GM12801 (cell line): Measurements from ENCODE around the gene ARHGEF11.

Experiments used
- TF ChIP-seq, protein P1 (sequence below): IDR thresholded peaks from one replicate; pipeline ENCODE4 v1.5.1; 2011; ENCODE audit warnings: control low read depth; ENCODE audit not compliant: insufficient read length; ENCODE audit errors: extremely low read depth

The ARHGEF11 gene

DNA sequence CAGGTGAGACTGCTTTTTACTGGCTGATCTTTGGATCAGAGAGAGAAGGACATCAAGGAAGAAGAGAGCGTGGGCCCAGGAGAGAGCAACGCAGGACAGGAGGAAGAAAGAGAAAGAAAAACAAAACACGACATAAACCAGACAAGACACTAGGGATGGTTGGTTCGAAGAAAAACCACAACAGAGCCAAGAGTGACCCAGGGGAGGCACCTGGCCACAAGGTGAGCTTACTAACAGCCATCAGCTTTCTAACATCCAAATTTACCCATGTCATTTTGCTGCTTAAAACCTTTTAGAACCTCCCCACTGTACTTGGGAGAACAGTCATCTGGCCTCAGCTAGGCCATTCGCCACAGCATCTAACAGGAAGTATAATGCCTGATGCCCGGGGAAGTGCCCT lies 57.8 kb downstream of the ARHGEF11 start:
- TF ChIP-seq, protein P1, sequence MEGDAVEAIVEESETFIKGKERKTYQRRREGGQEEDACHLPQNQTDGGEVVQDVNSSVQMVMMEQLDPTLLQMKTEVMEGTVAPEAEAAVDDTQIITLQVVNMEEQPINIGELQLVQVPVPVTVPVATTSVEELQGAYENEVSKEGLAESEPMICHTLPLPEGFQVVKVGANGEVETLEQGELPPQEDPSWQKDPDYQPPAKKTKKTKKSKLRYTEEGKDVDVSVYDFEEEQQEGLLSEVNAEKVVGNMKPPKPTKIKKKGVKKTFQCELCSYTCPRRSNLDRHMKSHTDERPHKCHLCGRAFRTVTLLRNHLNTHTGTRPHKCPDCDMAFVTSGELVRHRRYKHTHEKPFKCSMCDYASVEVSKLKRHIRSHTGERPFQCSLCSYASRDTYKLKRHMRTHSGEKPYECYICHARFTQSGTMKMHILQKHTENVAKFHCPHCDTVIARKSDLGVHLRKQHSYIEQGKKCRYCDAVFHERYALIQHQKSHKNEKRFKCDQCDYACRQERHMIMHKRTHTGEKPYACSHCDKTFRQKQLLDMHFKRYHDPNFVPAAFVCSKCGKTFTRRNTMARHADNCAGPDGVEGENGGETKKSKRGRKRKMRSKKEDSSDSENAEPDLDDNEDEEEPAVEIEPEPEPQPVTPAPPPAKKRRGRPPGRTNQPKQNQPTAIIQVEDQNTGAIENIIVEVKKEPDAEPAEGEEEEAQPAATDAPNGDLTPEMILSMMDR = no peak

DNA sequence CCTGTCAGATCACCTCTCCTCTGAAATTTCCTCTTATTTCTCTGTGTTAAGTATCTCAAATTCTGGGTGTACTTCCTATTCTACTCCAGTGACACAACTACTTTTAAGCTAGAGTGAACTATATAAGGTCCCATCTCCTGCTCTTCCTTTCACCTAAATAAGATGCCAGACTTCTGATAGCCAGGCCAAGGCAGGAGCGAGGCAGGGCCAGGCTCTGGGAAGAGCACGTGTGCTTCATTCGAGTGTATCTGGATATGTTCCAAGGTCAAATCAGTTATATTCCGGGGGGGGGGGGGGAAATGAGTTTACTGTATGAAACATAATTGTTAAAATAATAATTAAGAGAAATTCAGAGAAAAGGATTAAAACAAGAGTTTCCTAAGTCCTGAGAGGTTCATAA lies 65.0 kb downstream of the ARHGEF11 start:
- TF ChIP-seq, protein P1 = no peak

DNA sequence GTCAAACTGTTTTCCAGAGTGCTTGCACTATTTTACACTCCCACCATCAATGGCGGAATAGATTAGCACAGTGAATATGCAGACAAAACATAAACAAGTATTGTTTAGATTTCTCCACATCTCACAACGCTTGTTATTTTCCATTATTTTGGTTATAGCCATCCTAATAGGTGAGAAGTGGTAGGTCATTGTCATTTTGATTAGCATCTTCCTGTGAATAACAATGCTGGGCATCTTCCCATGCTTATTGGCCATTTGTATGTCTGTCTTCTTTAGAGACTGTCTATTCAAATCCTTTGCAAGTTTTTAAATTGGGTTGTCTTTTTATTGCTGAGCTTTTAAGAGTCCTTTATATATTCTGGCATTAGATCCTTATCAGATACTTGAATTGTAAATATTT lies 70.5 kb downstream of the ARHGEF11 start:
- TF ChIP-seq, protein P1 = no peak

DNA sequence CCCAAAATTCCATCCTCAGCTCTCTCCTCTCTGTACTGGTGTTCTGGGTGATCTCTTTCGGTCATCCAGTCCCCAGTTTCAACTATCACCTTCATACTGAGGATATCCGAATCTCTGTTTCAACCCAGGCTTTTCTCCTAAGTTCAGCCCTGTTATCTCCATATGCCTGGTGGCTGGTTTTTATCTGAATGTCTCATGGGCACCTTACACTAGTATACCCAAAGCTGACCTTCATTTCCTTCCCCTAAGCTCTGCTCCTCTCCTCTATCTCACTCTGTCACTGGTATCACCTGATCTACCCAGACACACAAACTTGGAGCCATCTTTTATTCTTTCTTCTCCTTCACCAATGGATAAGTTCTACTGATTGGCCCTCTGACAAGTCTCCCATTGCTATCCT lies 72.1 kb downstream of the ARHGEF11 start:
- TF ChIP-seq, protein P1 = no peak

DNA sequence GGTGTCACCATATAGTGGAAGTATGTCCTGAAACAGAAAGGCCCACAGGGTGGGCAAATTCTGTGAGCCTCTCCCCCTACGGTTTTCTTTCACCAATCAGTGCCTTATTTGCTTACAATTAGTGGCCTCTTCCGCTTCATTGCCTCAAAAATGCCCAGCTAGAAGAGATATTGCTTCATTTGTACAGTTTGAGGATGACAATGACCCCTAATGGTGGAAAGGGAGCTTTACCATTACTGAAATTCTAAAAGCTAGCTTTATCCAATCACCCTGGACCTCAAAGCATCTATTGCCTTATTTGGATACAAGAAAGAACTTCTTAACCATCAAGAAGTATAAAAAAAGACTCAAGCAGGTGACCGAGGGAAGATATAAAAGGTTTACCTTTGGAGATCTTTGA lies 75.5 kb downstream of the ARHGEF11 start:
- TF ChIP-seq, protein P1 = no peak

DNA sequence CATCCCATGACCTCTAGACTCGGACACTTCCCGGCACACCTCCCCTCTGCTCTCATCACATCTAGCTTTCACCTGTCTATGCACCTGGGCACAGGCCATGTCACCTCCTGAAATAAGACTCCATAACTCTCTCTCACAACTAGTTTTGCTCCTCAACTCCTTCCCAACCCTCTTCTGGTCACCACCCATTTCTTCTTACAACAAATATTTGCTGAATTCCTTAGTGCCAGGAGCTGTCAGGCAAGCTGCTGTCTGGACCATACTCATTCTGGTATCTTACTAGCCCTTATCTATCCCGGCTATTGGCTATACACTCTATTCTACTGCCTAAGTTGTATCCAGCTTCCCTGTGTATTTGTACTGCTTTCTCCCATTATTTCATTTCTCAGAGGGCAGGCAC lies 76.0 kb downstream of the ARHGEF11 start:
- TF ChIP-seq, protein P1 = no peak

DNA sequence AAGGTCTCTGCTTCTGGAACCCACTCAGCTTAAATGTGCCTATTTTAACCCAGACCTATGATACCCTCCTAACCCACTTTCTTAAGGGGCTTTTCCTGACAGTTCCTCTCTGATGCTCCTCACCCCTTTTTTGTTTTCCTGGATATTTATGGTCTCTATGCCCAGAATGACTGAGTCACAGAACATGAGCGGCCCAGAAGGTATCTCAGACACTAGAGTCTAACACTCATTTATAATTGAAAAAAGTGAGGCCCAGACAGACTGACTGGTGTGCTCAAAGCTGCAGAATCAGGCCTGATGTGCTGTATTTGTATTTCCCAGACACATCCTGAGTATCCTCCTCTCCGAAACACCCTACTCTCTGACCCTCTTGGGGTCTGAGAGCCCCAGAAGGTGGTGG lies 81.1 kb downstream of the ARHGEF11 start:
- TF ChIP-seq, protein P1 = no peak

DNA sequence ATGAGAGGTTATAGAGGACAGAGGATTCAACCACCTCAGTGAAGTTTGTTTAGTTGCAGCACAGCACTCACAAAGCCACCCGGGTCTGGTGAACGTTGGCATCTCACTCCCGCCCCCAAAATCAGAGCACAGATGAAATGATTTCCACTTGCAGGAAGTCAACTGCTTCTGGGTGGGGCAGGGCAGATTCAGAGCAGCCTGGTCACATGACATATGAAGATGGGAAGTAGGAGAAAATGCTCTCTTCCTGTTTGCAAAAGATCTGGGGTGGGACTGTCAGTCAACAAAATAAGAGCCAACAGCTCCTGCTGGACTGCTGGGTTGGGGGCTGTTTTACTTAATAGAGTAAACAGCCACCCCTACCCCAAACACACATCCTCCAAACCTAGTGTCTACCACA lies 81.9 kb downstream of the ARHGEF11 start:
- TF ChIP-seq, protein P1 = no peak
